NB4 (cell line): ENCODE results near the gene CXCR4.

ENCODE experiments used
- MAX ChIP-seq: IDR thresholded peaks from 2 replicates; pipeline ENCODE4 v1.6.1; 2011; ENCODE audit warnings: low read depth, low read length
- MYC ChIP-seq: IDR thresholded peaks from 2 replicates; pipeline ENCODE4 v1.6.1; 2011; ENCODE audit warnings: low read depth, low read length
- TF ChIP-seq, protein P1 (sequence below): IDR thresholded peaks from one replicate; pipeline ENCODE4 v1.5.1; 2012; ENCODE audit warnings: low read depth, low read length

- TF ChIP-seq MAX (no peak), MYC (no peak)
- TF ChIP-seq, protein P1, sequence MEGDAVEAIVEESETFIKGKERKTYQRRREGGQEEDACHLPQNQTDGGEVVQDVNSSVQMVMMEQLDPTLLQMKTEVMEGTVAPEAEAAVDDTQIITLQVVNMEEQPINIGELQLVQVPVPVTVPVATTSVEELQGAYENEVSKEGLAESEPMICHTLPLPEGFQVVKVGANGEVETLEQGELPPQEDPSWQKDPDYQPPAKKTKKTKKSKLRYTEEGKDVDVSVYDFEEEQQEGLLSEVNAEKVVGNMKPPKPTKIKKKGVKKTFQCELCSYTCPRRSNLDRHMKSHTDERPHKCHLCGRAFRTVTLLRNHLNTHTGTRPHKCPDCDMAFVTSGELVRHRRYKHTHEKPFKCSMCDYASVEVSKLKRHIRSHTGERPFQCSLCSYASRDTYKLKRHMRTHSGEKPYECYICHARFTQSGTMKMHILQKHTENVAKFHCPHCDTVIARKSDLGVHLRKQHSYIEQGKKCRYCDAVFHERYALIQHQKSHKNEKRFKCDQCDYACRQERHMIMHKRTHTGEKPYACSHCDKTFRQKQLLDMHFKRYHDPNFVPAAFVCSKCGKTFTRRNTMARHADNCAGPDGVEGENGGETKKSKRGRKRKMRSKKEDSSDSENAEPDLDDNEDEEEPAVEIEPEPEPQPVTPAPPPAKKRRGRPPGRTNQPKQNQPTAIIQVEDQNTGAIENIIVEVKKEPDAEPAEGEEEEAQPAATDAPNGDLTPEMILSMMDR = no peak
Measured at GRCh38 chr2:136080114-136080513, 37.8 kb downstream of the CXCR4 start.
